GM12801 (cell line): ENCODE measurements around the gene PDLIM4.

ENCODE experiments used
- TF ChIP-seq, protein P1 (sequence below): IDR thresholded peaks from one replicate; pipeline ENCODE4 v1.5.1; 2011; ENCODE audit warnings: control low read depth; ENCODE audit not compliant: insufficient read length; ENCODE audit errors: extremely low read depth

Gene PDLIM4

DNA sequence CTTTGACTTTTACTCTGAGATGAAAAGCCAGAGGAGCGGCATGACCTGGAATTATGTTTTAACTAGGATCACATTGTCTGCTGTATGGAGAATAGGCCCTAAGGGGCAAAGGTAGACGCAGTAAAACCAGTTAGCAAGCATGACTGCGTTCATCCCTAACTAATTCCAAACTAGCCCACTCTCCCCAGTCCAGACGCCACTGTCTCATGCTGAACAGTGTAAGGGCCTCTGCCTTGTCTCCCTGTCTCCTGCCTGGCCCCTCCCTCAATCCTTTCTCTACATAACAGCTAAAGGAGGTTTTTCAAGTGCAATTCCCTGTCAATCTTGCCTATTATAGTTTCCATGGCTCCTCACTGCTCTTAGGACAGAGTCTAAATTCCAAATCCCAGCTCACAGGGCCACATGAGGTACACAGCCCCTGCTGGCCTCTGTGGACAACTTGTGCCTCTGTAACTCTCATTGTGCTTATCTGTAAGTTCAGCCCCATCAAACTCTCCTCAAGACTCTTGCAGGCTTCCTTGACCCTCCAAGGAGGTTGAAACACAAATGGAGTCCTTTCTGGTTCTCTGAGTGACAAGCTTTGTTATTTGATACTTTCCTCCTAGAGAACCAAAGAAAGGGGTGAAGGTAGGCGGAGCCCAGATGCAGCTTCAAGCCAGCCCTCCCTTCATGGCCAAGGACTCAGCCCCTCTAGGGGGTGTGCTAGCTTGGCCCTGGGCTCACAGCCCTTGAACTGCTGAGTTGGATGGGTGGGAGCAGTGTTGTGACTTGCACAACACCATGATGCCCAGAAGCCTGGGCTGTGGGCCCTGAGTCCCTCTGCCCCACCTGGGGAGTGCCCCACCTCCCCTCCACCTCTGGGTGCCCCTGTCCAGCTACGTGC lies 20.7 kb downstream of the PDLIM4 start:
- TF ChIP-seq, protein P1, sequence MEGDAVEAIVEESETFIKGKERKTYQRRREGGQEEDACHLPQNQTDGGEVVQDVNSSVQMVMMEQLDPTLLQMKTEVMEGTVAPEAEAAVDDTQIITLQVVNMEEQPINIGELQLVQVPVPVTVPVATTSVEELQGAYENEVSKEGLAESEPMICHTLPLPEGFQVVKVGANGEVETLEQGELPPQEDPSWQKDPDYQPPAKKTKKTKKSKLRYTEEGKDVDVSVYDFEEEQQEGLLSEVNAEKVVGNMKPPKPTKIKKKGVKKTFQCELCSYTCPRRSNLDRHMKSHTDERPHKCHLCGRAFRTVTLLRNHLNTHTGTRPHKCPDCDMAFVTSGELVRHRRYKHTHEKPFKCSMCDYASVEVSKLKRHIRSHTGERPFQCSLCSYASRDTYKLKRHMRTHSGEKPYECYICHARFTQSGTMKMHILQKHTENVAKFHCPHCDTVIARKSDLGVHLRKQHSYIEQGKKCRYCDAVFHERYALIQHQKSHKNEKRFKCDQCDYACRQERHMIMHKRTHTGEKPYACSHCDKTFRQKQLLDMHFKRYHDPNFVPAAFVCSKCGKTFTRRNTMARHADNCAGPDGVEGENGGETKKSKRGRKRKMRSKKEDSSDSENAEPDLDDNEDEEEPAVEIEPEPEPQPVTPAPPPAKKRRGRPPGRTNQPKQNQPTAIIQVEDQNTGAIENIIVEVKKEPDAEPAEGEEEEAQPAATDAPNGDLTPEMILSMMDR: no peak

DNA sequence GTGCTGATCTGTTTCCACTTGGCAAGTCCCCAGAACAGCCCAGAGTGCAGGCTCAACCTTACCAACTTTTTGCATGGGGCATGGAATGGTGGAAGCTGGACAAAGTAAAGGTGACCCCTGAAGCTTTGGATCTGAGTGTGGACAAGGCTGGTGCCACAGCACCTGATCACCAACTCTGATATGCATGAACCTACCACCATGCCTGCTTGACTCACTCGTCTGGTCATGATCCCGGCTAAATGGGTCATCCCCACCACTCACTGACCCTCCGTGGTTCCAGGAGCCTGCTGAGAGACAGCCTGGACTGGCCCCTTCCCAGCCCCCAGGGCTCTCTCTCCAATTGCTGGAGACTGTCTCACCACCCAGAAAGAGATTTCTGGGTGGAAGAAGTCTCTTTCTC lies 22.3 kb downstream of the PDLIM4 start:
- TF ChIP-seq, protein P1: no peak

DNA sequence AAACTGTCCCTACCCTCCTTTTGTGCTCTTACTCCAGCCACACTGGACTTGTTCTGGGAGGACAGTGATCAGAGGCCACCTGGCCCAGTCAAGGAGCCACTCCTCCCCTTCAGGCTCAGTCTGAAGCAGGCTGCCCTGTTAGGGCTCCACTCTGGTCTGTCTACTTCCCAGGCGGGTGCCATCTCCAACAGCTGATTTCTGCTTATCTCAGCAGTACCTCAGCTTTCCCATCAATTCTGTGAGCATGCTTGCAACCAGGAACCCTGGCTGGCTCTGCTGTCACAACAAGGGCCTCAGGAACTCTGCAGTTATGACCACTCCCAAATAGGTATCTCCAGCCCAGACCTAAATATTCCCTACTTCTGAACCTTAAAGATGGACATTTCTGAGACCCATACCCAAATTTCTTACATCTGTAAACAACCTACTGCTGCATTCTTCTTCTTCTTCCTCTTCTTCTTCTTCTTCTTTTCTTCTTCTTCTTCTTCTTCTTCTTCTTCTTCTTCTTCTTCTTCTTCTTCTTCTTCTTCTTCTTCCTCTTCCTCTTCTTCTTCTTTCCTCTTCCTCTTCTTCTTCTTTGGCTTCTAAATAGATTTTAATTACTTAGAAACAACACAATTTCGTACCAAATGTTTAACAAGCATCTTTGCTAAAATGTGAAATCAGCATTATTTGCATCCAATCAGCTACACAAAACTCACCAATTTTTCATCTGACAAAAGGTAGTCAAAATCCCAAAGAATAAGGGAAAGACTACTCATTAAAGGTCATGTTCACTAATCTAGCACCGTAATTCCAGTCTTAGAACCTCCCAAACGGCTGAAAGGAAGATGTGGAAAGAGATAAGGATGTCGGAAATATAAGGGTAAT lies 23.1 kb downstream of the PDLIM4 start:
- TF ChIP-seq, protein P1: no peak

DNA sequence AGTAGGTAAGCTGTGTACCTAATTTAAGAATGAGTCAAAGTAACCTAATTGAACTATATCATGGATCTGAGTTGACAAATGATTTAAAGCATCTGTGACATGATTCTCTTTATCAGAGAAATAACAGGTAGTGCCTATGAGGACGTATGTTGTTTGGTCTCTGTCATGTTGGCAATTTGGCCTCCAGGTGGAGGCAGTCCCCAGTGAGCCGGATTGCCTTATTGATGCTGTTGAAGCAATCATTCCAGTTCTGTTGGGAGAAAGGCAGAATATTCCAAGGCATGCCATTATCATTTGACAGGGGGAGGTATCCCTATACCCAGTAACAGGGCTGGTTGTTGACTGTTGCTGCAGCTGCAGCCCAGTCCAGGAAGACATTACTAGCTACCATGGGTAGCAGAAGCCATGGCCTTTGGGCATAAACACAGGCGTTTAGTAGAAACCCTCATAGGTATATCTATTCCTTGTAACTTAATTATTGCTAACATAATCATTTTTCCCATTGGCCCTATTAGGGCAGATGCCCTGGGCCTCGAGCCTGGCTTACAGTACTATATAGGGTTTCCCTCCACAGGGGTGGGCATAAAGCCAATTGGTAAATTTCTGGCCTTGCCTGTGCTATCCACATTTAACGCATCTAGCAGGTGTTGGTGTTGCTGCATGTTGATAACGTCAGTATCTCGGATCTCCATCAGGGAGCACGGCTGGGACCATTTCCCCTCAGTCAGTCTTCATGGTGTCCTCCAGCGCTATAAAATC lies 24.5 kb downstream of the PDLIM4 start:
- TF ChIP-seq, protein P1: no peak

DNA sequence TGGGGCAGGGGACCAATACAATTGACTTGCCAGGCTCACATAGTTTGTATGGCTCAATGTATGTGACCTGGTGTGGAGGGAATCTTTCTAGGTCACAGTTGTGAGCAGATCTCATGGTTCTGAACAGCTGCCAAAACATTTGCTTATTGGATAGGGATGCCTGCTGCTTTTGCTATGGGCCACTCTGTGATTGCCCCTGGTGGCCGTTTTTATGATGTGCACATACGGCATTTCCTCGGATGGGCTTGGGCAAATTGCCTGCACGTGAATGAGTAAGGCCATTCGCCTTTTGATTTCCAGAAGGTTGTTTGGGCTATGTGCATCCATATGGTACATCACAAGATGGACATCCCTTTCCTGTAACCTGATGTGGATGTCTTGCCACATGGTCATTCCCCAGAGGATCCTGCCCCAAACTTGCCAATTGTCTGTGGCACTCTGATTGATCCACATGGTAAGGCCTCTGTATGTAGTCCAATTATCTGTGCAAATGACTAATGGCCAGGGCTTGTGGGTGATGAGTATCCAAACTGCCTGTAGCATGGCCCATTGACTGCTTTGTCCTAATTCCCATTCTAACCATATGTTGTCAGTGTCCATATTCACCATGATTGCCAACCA lies 26.0 kb downstream of the PDLIM4 start:
- TF ChIP-seq, protein P1: no peak

DNA sequence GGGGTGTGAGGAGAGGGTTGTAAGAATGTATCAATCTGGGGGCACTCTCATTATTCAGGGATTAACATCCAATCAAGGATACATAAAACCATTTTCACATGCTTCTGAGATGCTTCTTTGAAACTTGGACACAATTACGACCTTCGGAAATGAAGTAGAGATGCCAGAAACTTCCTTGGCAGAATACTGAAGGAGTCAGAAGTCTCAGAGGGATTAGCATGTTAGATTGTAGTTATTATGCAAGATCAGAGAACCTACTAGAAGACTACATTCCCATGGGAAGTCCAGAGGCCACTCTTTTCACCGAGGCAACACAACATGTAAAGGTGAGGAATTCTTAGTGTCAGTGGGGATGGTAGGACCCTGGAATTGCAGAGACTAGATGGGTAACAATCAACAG lies 31.6 kb downstream of the PDLIM4 start:
- TF ChIP-seq, protein P1: no peak
